H1 (cell line): Measurements from ENCODE around the gene TDRKH. TPM values are rescaled to one million over a fixed set of nuclear protein-coding genes. Genes with fewer than 3 reads are reported as not detected.

ENCODE experiments used
- CTCF ChIA-PET: fragments of 300-600 bp; sonication (Branson Sonifier 250); formaldehyde crosslinking; loops from one replicate; lab custom pipeline; 2021; ENCODE audit not compliant: partially characterized antibody; lab: Charles Lee
- POLR2A ChIA-PET: fragments of 300-600 bp; sonication (Branson Sonifier 250); formaldehyde crosslinking; loops from one replicate; lab custom pipeline; 2021; ENCODE audit warnings: inconsistent platforms; ENCODE audit not compliant: partially characterized antibody; lab: Charles Lee
- DNase-seq, 2 experiments: peaks; one replicate each; pipeline versions ENCODE4 v3.0.0 to v3.0.0-alpha.2; 2010 to 2022; ENCODE audit warnings: low spot score in 2 of 2, low read depth in 1 of 2, mixed read lengths in 1 of 2
- FAIRE-seq: peaks from 2 replicates; lab custom pipeline; 2011; peaks lifted over from hg19 to GRCh38; lab: Jason Lieb, UNC
- H2AFZ ChIP-seq: 2 replicates; pipeline ENCODE4 v1.8.1; 2012; ENCODE audit warnings: low read length, inconsistent platforms
- H2AK5ac ChIP-seq: 2 replicates; pipeline ENCODE4 v1.6.1; 2013; ENCODE audit warnings: low read depth, low read length
- H2BK120ac ChIP-seq: replicated peaks from 2 replicates; pipeline ENCODE3; 2013; ENCODE audit warnings: low read depth, low read length, inconsistent platforms
- H2BK12ac ChIP-seq: 2 replicates; pipeline ENCODE4 v1.6.1; 2013; ENCODE audit warnings: low read depth, low read length
- H2BK15ac ChIP-seq: 2 replicates; pipeline ENCODE4 v1.6.1; 2013; ENCODE audit warnings: low read length
- H2BK20ac ChIP-seq: 2 replicates; pipeline ENCODE4 v1.6.1; 2013; ENCODE audit warnings: low read length
- H2BK5ac ChIP-seq: 2 replicates; pipeline ENCODE4 v1.6.1; 2013; ENCODE audit warnings: low read depth, low read length
- H3K14ac ChIP-seq: 2 replicates; pipeline ENCODE4 v1.6.1; 2013; ENCODE audit warnings: inconsistent platforms; ENCODE audit not compliant: insufficient read length
- H3K18ac ChIP-seq: 2 replicates; pipeline ENCODE4 v1.6.1; 2013; ENCODE audit warnings: low read length; ENCODE audit errors: extremely low read depth
- H3K23ac ChIP-seq: 2 replicates; pipeline ENCODE4 v1.6.1; 2013; ENCODE audit warnings: inconsistent platforms; ENCODE audit not compliant: insufficient read length
- H3K23me2 ChIP-seq: 2 replicates; pipeline ENCODE4 v1.6.1; 2013; ENCODE audit warnings: low read depth, low read length
- H3K27ac ChIP-seq: 2 replicates; pipeline ENCODE4 v1.6.1; 2011; ENCODE audit warnings: low read depth, low read length, inconsistent platforms
- H3K27me3 ChIP-seq, 4 experiments: replicated peaks in 1 of 4; 1 replicate in 1 of 4; 2 replicates in 3 of 4; pipeline versions ENCODE4 v1.6.1 to v1.8.1; 2011 to 2013; ENCODE audit warnings: low read length in 3 of 4, mild to moderate bottlenecking in 3 of 4, inconsistent platforms in 2 of 4, mixed read lengths in 2 of 4, moderate library complexity in 1 of 4; ENCODE audit not compliant: control insufficient read depth in 3 of 4, insufficient read depth in 3 of 4; ENCODE audit errors: extremely low read depth in 1 of 4
- H3K36me3 ChIP-seq, 4 experiments: 2 replicates each; pipeline versions ENCODE4 v1.6.1 to v1.8.1; 2011 to 2013; ENCODE audit warnings: mild to moderate bottlenecking in 4 of 4, low read length in 3 of 4, moderate library complexity in 2 of 4, control low read depth in 1 of 4, inconsistent platforms in 1 of 4; ENCODE audit not compliant: insufficient read depth in 4 of 4, control insufficient read depth in 2 of 4
- H3K4ac ChIP-seq: replicated peaks from 2 replicates; pipeline ENCODE3; 2013; ENCODE audit warnings: low read length, low read depth, mixed read lengths, inconsistent platforms; ENCODE audit not compliant: insufficient read length
- H3K4me1 ChIP-seq, 4 experiments: replicated peaks in 1 of 4; 1 replicate in 1 of 4; 2 replicates in 3 of 4; pipeline versions ENCODE4 v1.6.1 to v1.8.1; 2011 to 2013; ENCODE audit warnings: low read length in 3 of 4, inconsistent platforms in 2 of 4, mixed read lengths in 1 of 4; ENCODE audit not compliant: insufficient read depth in 4 of 4, control insufficient read depth in 3 of 4
- H3K4me2 ChIP-seq, 2 experiments: 2 replicates each; pipeline versions ENCODE4 v1.6.1 to v1.8.1; 2011 to 2013; ENCODE audit warnings: low read depth in 2 of 2, low read length in 2 of 2, control low read depth in 1 of 2, inconsistent platforms in 1 of 2, mild to moderate bottlenecking in 1 of 2; ENCODE audit not compliant: insufficient read depth in 1 of 2
- H3K4me3 ChIP-seq, 4 experiments: fragments of 200-600, 300-600 bp in 1 of 4; sonication (generic), shearing (Covaris generic), sonication (Bioruptor Twin) in 1 of 4; 2 replicates each; pipeline versions ENCODE4 v1.5.1 to v1.8.1; 2011 to 2016; ENCODE audit warnings: low read length in 4 of 4, low read depth in 3 of 4, control low read depth in 2 of 4, inconsistent platforms in 2 of 4, mild to moderate bottlenecking in 2 of 4, mixed read lengths in 1 of 4, moderate library complexity in 1 of 4; ENCODE audit not compliant: insufficient read depth in 2 of 4; ENCODE audit errors: extremely low read depth in 1 of 4
- H3K56ac ChIP-seq: replicated peaks from 2 replicates; pipeline ENCODE3; 2013; ENCODE audit warnings: low read depth, mild to moderate bottlenecking, mixed read lengths, low read length, inconsistent platforms; ENCODE audit not compliant: insufficient read length
- H3K79me1 ChIP-seq: 2 replicates; pipeline ENCODE4 v1.6.1; 2013; ENCODE audit warnings: low read depth, low read length, control low read depth
- H3K79me2 ChIP-seq, 2 experiments: 2 replicates each; pipeline versions ENCODE4 v1.6.1 to v1.8.1; 2012 to 2013; ENCODE audit warnings: low read length in 2 of 2, mild to moderate bottlenecking in 2 of 2, inconsistent platforms in 1 of 2; ENCODE audit not compliant: insufficient read depth in 2 of 2, control insufficient read depth in 1 of 2
- H3K9ac ChIP-seq, 4 experiments: replicated peaks in 1 of 4; 1 replicate in 1 of 4; 2 replicates in 3 of 4; pipeline versions ENCODE4 v1.6.1 to v1.8.1; 2011 to 2013; ENCODE audit warnings: low read depth in 3 of 4, low read length in 3 of 4, control low read depth in 2 of 4, mild to moderate bottlenecking in 2 of 4, moderate library complexity in 2 of 4, inconsistent platforms in 1 of 4; ENCODE audit errors: extremely low read depth in 1 of 4
- H3K9me3 ChIP-seq, 2 experiments: 2 replicates each; pipeline versions ENCODE4 v1.6.1 to v1.8.1; 2012 to 2013; ENCODE audit warnings: mild to moderate bottlenecking in 2 of 2, moderate library complexity in 2 of 2, control low read depth in 1 of 2, inconsistent platforms in 1 of 2, low read depth in 1 of 2, low read length in 1 of 2, mixed read lengths in 1 of 2; ENCODE audit not compliant: insufficient read depth in 2 of 2
- H4K20me1 ChIP-seq, 2 experiments: replicated peaks in 1 of 2; 2 replicates each; pipeline versions ENCODE3 to v1.8.1; 2011 to 2013; ENCODE audit warnings: inconsistent platforms in 2 of 2, low read length in 2 of 2, mild to moderate bottlenecking in 1 of 2; ENCODE audit not compliant: insufficient read depth in 2 of 2, control insufficient read depth in 1 of 2
- H4K5ac ChIP-seq: 2 replicates; pipeline ENCODE4 v1.6.1; 2013; ENCODE audit warnings: low read length, low read depth, mixed read lengths, inconsistent platforms; ENCODE audit not compliant: insufficient read length
- H4K8ac ChIP-seq: 2 replicates; pipeline ENCODE4 v1.8.0; 2013; ENCODE audit warnings: mild to moderate bottlenecking, moderate library complexity, low read length, inconsistent platforms; ENCODE audit not compliant: insufficient read depth; ENCODE audit errors: extremely low read depth
- H4K91ac ChIP-seq: replicated peaks from 2 replicates; pipeline ENCODE3; 2013; ENCODE audit warnings: low read length, mixed read lengths, inconsistent platforms; ENCODE audit not compliant: insufficient read length
- BCL11A ChIP-seq, 2 experiments: IDR thresholded peaks; one replicate each; pipeline ENCODE4 v1.6.1; 2011; ENCODE audit warnings: low read depth in 2 of 2, low read length in 2 of 2, mild to moderate bottlenecking in 2 of 2
- CTBP2 ChIP-seq: IDR thresholded peaks from 2 replicates; pipeline ENCODE4 v1.7.0; 2011; ENCODE audit warnings: borderline replicate concordance, mild to moderate bottlenecking, moderate library complexity, mixed read lengths, low read length; ENCODE audit not compliant: insufficient read depth, insufficient read length
- JUN ChIP-seq: IDR thresholded peaks from 2 replicates; pipeline ENCODE4 v1.6.1; 2011; ENCODE audit warnings: low read depth, mild to moderate bottlenecking, improper control_type of control experiment, low read length
- TAF1 ChIP-seq: IDR thresholded peaks from 2 replicates; pipeline ENCODE4 v1.6.1; 2011; ENCODE audit warnings: mild to moderate bottlenecking, low read depth, low read length
- TCF12 ChIP-seq: IDR thresholded peaks from 2 replicates; pipeline ENCODE4 v1.6.1; 2011; ENCODE audit warnings: low read depth, mild to moderate bottlenecking, low read length
- ZNF274 ChIP-seq: IDR thresholded peaks from 2 replicates; pipeline ENCODE4 v1.7.0; 2012; ENCODE audit warnings: low read length, borderline replicate concordance; ENCODE audit errors: extremely low read depth
- WGBS, 2 experiments: shearing (Covaris generic) in 1 of 2; methylation state at CpG; one replicate each; pipeline versions ENCODE4 v1.1.6 to v1.1.7; 2013 to 2015; ENCODE audit warnings: low lambda C conversion rate in 2 of 2, mixed read lengths in 2 of 2, inconsistent platforms in 1 of 2, low coverage in 1 of 2, missing lambda C conversion rate in 1 of 2; ENCODE audit not compliant: insufficient replicate concordance in 2 of 2, insufficient coverage in 1 of 2, insufficient read length in 1 of 2; ENCODE audit errors: extremely low coverage in 1 of 2, missing lambda C conversion rate in 1 of 2; 5-methylcytosine and 5-hydroxymethylcytosine counted together
- polyA plus RNA-seq, 7 experiments: library from polyadenylated mRNA; depleted of rRNA in 3 of 7; stranded (reverse) in 5 of 7; unstranded in 2 of 7; fragments of >200 nt in 5 of 7; fragments of 200-250 nt in 2 of 7; gene quantifications; 1 replicate in 5 of 7; 2 replicates in 1 of 7; 4 replicates in 1 of 7; pipeline versions ENCODE4 v1.2.1 to v1.2.3, GENCODE V29; 2011 to 2013; ENCODE audit warnings: missing spikeins in 2 of 7, mixed read lengths in 2 of 7
- total RNA-seq: library from RNA; stranded (reverse); fragmentation: NEBNext Ultra II Directional; extraction: Animal tissue kit (Norgen Biotek cat#: 25700); gene quantifications from 2 replicates; pipeline ENCODE4 v1.2.1, GENCODE V29; 2021
- TF ChIP-seq, protein P1 (sequence below): IDR thresholded peaks from 2 replicates; pipeline ENCODE4 v1.6.1; 2011; ENCODE audit warnings: low read depth, mild to moderate bottlenecking, low read length; ENCODE audit not compliant: insufficient read depth

TDRKH gene
- total and polyA plus RNA-seq, 2 of the 8 experiments (the other 6 are each of a cell fraction or from before 2014, with no cell fraction given): 9.9 to 26.1 TPM

DNA sequence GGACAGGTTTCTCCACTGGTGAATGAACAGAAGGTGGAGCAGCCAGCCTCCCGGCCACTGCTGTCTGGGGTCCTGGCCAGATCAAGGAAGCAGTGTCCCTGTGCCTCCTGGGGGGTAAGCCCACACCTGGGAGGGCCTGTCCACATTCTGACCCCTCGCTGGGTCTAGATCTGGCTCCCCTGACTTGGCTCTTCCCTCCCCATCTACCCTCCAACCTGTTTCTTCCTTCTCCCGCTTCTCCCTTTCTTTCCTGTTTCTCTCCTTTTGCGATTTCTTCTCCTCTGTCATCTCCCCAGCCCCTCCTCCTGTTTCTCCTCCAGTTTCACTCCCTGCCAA lies 40.9 kb upstream of the TDRKH start:
- Histone ChIP-seq H3K4me1 (peaks cover 14 to 32% (median 21%) of the 10 kb centered on the region in 4 experiments), H3K9me3 (no peaks in the 10 kb centered on the region), H3K36me3 (no peaks in the 10 kb centered on the region), H2AK5ac (no peak overlapping the region), H3K9ac (no peak overlapping the region), H3K23ac (no peak overlapping the region), H3K14ac (no peak overlapping the region), H4K8ac (no peak overlapping the region), H2AFZ (no peak overlapping the region), H4K20me1 (no peaks in the 10 kb centered on the region), H3K18ac (no peak overlapping the region), H2BK20ac (no peak overlapping the region; the same call in 1 of the 2 replicates), H4K91ac (peak overlapping the region; percentile 31), H2BK15ac (peak overlapping the region; percentile 88; the same call in 1 of the 2 replicates), H2BK120ac (no peak overlapping the region), H3K23me2 (0 out of 2 replicates have a peak, but pooled peaks cover 5% of the 10 kb centered on the region), H3K4ac (no peak overlapping the region), H2BK5ac (peak overlapping the region; percentile 86; the same call in 1 of the 2 replicates), H3K56ac (no peak overlapping the region), H3K27ac (no peak overlapping the region), H3K79me2 (no peaks in the 10 kb centered on the region), H3K4me2 (no peak overlapping the region), H3K27me3 (no peaks in the 10 kb centered on the region; a peak in 1 of 7 replicates), H3K79me1 (no peaks in the 10 kb centered on the region), H2BK12ac (peak overlapping the region; percentile 68; the same call in 1 of the 2 replicates), H3K4me3 (no peak overlapping the region), H4K5ac (no peak overlapping the region)
- FAIRE-seq (no peak), DNase-seq (no peak)
- WGBS, 2 experiments: 87% methylated on average over 4 of the region's 4 CpGs; no CpG with 5 or more reads in 1 of the 2 experiments
- CTCF ChIA-PET: interaction anchor here (1.4 kb wide), 1 partner anchor 138 kb away, joined by 3 read pairs; no protein-coding TSS in a partner anchor
- POLR2A ChIA-PET: no interaction called here
- TF ChIP-seq CTBP2 (no peak), ZNF274 (no peak), TCF12 (no peak), JUN (no peak), BCL11A (IDR thresholded peaks at IDR 0.05; ENCODE audit: low read depth in 2 of 2, low read length in 2 of 2) (no peak), TAF1 (no peak)
- TF ChIP-seq, protein P1, sequence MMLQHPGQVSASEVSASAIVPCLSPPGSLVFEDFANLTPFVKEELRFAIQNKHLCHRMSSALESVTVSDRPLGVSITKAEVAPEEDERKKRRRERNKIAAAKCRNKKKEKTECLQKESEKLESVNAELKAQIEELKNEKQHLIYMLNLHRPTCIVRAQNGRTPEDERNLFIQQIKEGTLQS: no peak
